Measurements from ENCODE around the gene FYCO1. TPM values are rescaled to one million over a fixed set of nuclear protein-coding genes. Genes with fewer than 3 reads are reported as not detected.

The FYCO1 gene
- total RNA-seq, 1 donor from 2014 or later = 26.7 TPM

- DNase-seq (ENCODE audit: low read depth) = no peak
- H3K4me3 ChIP-seq (ENCODE audit: low read depth, low read length) = no peak overlapping the region
- H3K36me3 ChIP-seq (ENCODE audit: control insufficient read depth, insufficient read depth, low read length) = no peaks in the 10 kb centered on the region
- TF ChIP-seq CTCF (IDR thresholded peaks at IDR 0.05; ENCODE audit: insufficient read depth, low read length, poor library complexity, severe bottlenecking) = no peak
- peaks cover 2% of the 10 kb centered on the region for H3K27me3 ChIP-seq (ENCODE audit: control insufficient read depth, insufficient read depth, low read length)
Measured at GRCh38 chr3:46017720-46018119, 22.1 kb upstream of the FYCO1 start.

GRCh38 chr3:46013316-46014094 is 17.9 kb upstream of the FYCO1 start:
- no peak for TF ChIP-seq CTCF (IDR thresholded peaks at IDR 0.05; ENCODE audit: insufficient read depth, low read length, poor library complexity, severe bottlenecking)
- DNase-seq (ENCODE audit: low read depth) = no peak
- H3K27me3 ChIP-seq (ENCODE audit: control insufficient read depth, insufficient read depth, low read length) = no peaks in the 10 kb centered on the region
- H3K4me3 ChIP-seq (ENCODE audit: low read depth, low read length) = no peak overlapping the region
- H3K36me3 ChIP-seq (ENCODE audit: control insufficient read depth, insufficient read depth, low read length) = no peaks in the 10 kb centered on the region

DNA sequence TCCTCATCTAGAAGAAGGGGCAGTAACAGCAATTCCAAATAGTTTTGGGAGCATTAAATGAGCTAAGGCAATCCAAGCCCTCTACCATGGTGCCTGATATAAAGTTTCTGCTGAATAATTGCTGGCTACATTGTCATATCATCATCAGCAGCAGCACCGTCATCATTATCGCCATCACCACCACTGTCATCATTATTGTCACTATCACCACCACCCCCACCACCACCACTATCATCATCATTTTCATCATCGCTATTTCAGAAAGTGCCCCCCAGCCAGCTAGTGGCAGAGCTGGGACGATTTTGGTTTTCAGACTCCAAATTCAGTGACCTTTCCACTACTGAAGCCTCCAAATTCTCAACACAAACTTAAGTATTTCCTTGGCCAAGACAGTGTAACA is 16.6 kb upstream of the FYCO1 start:
- no peak for TF ChIP-seq CTCF (IDR thresholded peaks at IDR 0.05; ENCODE audit: insufficient read depth, low read length, poor library complexity, severe bottlenecking)
- H3K36me3 ChIP-seq (ENCODE audit: control insufficient read depth, insufficient read depth, low read length) = no peaks in the 10 kb centered on the region
- H3K4me3 ChIP-seq (ENCODE audit: low read depth, low read length) = no peak overlapping the region
- DNase-seq (ENCODE audit: low read depth) = no peak
- no peaks in the 10 kb centered on the region for H3K27me3 ChIP-seq (ENCODE audit: control insufficient read depth, insufficient read depth, low read length)

GRCh38 chr3:46010519-46011113 is 15.0 kb upstream of the FYCO1 start:
- H3K36me3 ChIP-seq (ENCODE audit: control insufficient read depth, insufficient read depth, low read length) = no peaks in the 10 kb centered on the region
- no peak for TF ChIP-seq CTCF (IDR thresholded peaks at IDR 0.05; ENCODE audit: insufficient read depth, low read length, poor library complexity, severe bottlenecking)
- DNase-seq (ENCODE audit: low read depth) = no peak

GRCh38 chr3:46008058-46008457 is 12.4 kb upstream of the FYCO1 start:
- TF ChIP-seq CTCF (IDR thresholded peaks at IDR 0.05; ENCODE audit: insufficient read depth, low read length, poor library complexity, severe bottlenecking) = no peak
- H3K36me3 ChIP-seq (ENCODE audit: control insufficient read depth, insufficient read depth, low read length) = no peaks in the 10 kb centered on the region
- H3K4me3 ChIP-seq (ENCODE audit: low read depth, low read length) = no peak overlapping the region
- DNase-seq (ENCODE audit: low read depth) = no peak
- H3K27me3 ChIP-seq (ENCODE audit: control insufficient read depth, insufficient read depth, low read length) = no peaks in the 10 kb centered on the region

More at GRCh38 chr3:46010519-46011113, 15.0 kb upstream of the FYCO1 start:
- H3K27me3 ChIP-seq (ENCODE audit: control insufficient read depth, insufficient read depth, low read length) = no peaks in the 10 kb centered on the region
- no peak overlapping the region for H3K4me3 ChIP-seq (ENCODE audit: low read depth, low read length)
